GM19455 (cell line): Measurements from ENCODE around the gene ADK.

Experiments
- ATAC-seq: cut with Tn5 transposase; IDR thresholded peaks from one replicate; pipeline ENCODE4 v1.9.1; 2021; ENCODE audit not compliant: unreplicated experiment

ADK gene

DNA sequence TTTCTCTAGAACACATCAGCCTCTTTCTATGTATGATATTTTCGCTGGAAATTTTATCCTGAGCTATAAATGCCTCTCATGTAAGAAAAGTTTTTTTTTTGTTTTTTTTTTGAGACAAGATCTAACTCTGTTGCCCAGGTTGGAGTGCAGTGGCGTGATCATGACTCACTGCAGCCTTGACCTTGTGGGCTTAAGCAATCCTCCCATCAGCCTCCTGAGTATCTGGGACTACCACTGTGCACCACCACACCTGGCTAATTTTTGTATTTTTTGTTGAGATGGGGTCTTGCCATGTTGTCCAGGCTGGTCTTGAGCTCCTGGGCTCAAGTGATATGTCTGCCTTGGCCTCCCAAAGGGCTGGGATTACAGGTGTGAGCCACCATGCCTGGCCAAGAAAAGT, 80.4 kb downstream of the ADK start:
- no peak for ATAC-seq

GRCh38 chr10:74233281-74233680, 82.3 kb downstream of the ADK start:
- ATAC-seq: no peak

DNA sequence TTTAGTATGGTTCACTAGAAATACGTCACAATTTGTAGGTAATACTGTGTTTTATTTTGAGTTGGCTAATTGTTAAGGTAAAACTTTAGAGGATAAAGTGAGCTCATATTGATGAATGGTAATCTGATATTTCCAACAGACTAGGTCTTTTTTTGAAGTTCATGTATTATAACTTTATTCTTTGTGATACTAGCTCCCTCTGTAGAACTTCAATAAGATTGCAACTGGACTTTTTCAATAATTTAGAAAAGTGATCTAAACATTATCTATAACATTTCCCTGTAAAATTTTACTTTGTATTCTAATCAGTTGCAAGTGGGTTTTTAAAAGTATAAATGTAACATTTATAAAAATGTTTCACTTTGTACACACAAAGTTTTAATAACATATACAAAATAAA, 83.5 kb downstream of the ADK start:
- ATAC-seq: no peak

DNA sequence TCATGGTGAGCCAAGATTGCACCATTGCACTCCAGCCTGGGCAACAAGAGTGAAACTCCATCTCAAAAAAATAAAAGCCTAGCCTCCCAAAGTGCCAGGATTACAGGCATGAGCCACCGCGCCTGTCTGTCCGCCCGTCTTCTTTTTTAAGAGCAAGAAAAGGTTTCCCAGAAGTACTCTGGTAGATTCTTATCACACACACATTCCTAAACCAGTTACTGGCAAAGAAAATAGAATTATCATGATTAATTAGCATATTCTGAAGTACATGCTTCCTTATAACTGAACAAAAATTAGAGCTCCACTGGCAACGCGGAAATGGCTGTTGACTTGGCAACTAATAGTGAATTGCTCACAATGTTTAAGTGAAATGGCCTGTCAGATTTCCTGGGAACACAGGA, 87.0 kb downstream of the ADK start:
- no peak for ATAC-seq

GRCh38 chr10:74238516-74238915, 87.5 kb downstream of the ADK start:
- ATAC-seq: no peak

DNA sequence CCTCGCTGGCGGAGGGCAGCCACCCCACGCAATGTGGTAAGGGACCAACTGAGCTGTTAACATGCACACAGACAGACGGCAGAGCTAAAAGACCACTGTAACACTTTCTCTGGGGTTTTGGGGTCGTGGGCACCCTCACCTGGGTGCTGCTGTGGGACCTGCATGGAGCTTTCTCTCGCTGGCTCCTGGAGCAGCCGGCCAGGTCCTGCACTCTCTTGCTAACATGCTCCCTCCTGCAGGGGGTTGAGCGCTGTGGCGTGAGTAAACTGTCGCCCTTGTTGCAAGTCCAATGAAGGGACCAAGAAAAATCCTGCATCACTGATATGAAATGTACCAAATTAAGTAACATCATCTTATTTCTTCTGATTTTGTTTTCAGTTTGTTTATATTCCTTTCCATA, 92.0 kb downstream of the ADK start:
- no peak for ATAC-seq

- no peak for ATAC-seq
Observed at GRCh38 chr10:74244097-74244685, 93.2 kb downstream of the ADK start.

DNA sequence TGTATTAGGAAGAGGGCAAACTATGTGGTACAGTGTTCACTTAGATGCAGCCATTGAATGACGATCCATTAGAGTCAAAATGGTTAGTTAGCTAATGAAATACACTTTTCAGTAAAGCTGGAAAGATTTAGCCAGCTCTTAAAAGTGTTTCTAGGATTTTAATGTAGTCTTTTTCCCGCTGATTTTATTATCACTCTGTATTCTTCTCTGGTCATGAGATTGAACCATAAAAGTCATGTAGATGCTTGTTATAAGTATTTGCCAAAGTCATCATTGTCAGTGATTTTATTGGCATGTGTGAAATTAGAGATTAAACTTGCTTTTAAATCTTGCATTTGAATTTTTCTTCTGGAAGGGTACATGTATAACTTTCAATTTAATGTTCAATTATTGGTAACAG, 93.8 kb downstream of the ADK start:
- no peak for ATAC-seq

GRCh38 chr10:74246495-74246894, 95.5 kb downstream of the ADK start:
- ATAC-seq: no peak

DNA sequence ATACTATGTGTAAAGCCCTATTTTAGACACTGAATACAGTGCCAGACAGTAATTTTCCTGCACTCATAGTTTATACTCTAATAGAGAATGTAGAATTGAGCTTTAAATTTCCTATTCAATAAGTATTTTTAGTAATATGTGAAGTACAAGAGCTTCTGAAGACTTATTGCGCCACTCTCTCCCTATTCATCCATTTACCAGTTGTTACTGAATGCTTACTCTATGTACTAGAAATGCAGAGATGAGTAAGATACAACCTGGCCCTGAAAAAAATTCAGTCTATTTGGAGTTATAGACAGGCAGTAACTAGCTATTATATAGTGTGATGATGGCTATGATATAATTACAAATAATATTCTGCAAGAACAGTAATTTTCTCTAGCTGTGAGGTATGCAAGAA, 98.8 kb downstream of the ADK start:
- no peak for ATAC-seq

GRCh38 chr10:74255214-74255613, 104.2 kb downstream of the ADK start:
- ATAC-seq: no peak

DNA sequence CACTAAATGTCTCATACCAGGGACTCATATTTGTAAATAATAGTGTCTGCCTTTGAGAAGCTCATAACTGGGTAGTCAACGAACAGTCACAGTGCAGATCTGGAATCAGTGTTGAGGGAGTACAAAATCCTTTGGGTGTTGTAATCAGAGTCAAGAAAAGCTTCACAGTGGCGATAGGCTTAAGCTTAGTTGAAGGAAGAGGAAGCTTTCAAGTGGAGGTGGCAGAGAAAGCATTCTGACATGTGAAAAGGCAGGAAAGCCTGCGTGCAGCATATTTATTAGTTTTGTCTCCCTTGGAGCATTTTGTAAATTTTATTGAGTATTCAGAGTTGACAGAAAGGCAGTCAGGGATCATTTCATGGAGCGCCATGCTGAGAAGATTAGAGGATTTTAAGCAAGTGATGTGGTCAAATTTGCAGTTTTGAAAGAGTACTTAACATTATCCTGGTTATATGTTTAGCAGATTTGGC, 104.9 kb downstream of the ADK start:
- no peak for ATAC-seq

GRCh38 chr10:74262856-74263255, 111.8 kb downstream of the ADK start:
- no peak for ATAC-seq

- no peak for ATAC-seq
Observed at GRCh38 chr10:74263996-74264395, 113.0 kb downstream of the ADK start.

GRCh38 chr10:74272288-74272687, 121.3 kb downstream of the ADK start:
- ATAC-seq: no peak

DNA sequence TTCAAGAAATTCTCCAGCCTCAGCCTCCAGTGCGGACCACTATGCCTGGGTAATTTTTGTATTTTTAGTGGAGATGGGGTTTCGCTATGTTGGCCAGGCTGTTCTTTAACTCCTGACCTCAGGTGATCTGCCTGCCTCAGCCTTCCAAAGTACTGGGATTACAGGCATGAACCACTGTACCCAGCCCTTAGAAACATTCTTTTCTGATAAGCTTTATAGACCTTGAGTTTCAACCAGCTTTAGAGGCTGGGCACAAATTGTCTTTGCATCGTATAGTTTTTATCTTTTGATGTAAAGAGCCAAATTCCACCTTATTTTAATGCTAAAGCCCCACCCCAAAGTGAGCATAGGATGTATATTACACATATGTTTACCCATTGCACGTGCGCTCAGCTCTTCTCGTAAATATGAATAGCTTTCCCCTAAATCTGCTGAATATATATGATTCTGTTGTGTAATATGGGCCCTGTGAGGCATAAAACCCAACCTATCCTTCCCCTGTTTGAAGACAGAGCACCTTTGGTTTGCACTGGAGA, 124.8 kb downstream of the ADK start:
- ATAC-seq: no peak

DNA sequence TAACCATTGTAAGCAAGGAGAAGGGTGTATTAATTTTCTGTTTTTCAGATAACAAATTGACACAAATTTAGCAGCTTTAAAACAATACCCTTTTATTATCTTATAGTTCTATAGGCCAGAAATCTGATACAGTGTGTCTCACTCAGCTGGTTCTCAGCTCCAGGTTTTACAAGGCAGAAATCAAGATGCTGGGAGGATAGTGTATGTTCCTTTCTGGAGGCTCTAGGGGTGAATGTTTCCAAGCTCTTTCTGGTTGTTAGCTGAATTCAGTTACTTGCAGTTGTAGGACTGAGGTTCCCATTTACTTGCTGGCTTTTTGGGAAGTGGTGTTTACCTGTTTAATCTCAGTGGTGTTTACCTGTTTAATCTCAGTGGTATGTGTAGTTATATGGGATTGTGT, 125.4 kb downstream of the ADK start:
- ATAC-seq: no peak

DNA sequence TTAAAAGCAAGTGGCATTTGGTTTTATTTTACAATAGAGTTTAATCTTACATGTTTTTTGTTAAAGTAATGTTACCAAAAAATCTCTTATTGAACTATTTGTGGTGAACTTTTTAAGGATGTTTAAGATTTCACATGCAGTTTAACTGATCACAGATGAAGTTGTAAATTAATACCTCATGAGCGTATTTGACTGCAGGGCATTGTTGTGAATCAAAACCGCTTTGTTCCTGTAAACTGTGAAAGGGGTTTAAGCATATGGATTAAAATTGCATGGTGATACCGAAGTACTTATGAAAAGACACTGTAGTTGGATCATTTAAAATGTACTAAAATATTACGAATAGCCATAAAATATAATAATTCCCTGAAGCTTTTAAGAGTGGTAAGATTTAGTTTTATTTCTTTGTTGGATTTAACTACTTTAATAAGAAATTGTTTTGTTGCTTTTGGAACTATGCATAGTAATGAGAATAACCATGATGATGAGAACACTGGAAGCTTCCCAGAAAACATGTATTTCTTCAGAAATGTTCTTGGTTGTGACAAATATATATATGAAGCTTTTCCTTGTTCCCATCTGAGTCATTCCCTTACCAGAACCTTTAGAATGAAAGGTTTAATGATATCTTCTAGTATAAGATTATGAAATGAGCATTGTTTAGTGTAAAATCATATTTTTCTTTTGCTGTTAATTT, 131.3 kb downstream of the ADK start:
- no peak for ATAC-seq

DNA sequence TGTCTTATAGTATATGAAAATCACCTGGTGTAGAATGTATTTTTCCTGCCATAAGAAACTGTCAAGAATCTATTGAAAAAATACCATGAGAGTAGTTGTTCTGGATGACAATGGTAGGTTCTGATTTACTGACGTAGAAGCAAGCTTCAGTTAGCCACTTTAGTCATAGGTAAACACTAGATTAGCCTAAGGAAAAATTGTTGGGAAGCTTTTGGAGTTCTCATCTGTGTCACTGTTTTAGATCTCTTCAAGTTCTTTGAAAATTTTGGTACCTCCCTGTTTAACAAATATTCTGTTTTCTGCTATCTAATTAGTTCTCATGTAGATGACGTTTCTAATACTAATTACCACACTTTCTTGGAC, 131.8 kb downstream of the ADK start:
- ATAC-seq: no peak

DNA sequence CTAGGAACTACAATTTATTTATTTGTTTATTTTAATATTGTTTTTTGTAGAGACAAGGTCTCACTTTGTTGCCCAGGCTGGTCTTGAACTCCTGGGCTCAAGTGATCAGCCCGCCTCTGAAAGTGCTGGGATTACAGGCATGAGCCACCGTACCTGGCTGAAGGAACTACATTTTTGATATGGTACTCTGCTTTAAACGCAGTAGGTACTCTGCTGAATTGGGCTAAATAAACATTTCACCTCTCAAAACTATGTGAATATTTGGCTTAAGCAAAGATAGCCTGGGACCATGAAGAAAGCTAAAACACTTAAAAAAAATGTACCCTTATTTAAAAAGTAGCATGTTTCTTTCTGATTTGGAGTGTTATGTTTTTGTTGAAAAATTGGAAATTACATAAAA, 138.2 kb downstream of the ADK start:
- ATAC-seq: no peak

DNA sequence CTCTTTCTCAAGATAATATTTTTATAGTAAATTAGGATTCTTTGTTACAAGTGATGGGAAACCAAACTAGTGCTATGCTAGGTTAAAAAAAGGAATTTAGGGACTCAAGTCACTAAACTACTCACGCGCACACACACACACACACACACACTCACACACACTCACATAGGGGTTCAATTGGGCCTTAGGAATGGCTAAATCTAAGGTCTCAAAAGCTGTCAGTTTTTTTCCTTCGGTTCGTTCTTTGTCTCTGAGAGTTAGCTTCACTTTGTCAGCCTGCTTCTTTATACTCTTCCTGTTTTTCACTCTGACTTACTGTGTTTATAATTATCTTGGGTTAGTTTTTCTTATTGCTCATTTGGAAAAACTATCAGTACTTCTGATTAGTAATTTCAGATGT, 138.9 kb downstream of the ADK start:
- no peak for ATAC-seq

DNA sequence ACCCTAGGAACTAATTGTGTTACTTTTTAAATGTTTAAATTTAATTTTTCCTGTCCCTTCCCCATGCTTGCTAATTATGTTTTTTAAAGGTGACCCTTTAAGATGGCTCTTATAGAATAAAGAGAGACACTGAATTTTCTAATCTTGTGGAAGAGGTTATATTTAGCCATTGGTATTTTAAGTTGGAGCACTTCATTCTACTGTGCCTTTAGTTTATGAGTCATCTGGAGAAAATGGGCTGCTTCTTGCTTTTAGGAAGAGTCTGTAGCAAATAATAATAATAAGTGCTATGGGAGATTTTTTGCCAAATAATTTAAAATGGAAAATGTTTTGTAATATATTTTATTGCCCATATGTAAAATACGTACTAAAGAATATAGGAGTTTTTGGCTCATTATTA, 139.7 kb downstream of the ADK start:
- no peak for ATAC-seq
